Activated T-helper 1 cell treated with anti-CD3 and anti-CD28 coated beads, Interleukin-2, amount 50 U/mL, for 16 hours (primary cell): Measurements from ENCODE around the gene SERPIND1.
"Not testable (repeated sequence)": the region's sequence is repeated elsewhere in the genome, so short reads cannot be mapped to it uniquely, and the experiment has no call there.

Experiments used
- DNase-seq, 2 donors: peaks; one replicate each; pipeline ENCODE4 v3.0.0-alpha.2; 2020; ENCODE audit warnings: low read depth in 1 of 2, low spot score in 1 of 2

SERPIND1 gene

DNA sequence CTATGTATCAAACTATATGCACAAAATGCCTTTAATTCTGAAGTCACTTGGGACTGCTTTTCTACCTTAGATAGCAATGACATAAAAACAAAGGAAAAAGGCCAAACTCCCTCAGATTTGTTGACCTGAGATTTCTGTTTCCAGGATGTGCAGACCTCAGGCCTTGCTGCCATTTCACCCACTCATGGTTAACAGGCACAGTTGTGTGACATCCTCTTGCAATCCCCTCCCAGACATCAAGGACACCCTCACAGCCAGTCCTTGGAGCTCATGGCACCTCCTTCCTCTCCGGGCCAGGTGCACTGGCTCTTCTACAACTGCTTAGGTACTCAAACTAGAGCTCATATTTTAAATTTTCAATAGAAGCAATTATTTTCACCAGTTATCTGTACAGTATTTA is 37.3 kb downstream of the SERPIND1 start:
- no peak for DNase-seq

DNA sequence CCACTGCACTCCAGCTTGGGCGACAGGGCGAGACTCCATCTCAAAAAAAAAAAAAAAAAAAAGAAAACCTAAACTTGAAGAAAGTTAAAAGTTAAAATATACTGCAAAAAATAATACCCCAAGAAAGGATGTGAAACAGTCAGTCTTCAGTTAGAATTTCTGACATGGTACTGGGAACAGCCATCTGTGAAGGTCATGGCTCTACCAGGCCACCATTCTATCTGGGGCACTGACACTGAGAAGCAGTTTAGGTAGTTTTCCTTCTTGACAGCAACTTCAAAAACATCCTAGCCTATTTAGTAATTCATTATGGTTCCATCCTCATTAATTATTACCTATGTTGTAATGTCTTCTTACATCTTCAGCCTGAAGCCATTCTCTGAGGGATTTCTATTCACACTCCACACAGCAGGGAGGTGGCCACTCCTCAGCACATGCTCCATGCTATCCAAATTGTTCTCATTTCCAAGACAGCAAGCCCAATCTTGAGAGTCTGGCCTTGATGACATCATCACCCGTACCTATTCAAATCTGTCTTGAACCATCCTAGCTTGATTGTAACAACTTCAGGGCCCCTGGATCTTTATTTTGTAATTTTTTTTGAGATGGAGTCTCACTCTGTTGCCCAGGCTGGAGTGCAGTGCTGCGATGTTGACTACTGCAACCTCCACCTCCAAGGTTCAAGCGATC is 38.2 kb downstream of the SERPIND1 start:
- DNase-seq: no peak

GRCh38 chr22:20813056-20813455 is 39.1 kb downstream of the SERPIND1 start:
- no peak for DNase-seq

DNA sequence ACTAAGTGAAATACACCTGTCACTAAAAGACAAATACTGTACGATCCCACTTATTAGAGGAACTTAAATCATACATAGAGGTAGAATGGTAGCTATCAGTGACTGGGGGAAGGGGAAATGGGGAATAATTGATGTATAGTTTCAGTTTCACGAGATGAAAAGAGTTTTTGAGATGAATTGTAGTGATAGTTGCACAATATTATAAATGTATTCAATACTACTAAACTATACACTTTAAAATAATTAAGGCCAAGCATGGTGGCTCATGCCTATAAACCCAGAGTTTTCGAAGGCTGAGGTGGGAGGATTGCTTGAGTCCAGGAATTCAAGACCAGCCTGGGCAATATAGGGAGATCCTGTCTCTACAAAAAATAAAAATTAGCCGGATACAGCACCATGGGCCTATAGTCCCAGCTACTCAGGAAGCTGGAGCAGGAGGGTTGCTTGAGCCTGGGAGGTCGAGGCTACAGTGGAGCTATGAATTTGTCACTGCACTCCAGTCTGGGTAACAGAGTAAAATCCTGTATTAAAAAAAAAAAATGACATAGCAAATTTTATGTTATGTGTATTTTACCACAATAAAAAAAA is 40.4 kb downstream of the SERPIND1 start:
- no peak for DNase-seq

- DNase-seq: no peak
Observed at GRCh38 chr22:20815477-20816050, 41.7 kb downstream of the SERPIND1 start.

DNA sequence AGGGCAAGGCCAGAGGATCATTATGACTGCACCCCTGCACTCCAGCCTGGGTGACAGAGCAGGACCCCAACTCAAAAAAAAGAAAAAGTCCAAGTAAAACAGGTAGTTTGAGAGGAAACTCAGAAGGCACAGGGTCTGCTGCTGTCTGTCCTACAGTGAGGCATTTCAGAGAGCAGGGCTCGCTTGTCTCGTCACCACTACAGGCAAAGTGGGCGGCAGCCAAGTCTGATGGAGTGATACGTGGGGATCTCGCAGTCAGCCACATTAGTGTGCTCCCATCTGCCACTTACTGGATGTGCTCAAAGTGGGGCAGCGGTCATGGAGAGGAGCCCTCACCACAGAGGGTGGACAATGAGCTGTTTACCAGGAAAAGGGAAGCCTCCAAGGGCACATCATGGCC is 42.6 kb downstream of the SERPIND1 start:
- DNase-seq: no peak

DNA sequence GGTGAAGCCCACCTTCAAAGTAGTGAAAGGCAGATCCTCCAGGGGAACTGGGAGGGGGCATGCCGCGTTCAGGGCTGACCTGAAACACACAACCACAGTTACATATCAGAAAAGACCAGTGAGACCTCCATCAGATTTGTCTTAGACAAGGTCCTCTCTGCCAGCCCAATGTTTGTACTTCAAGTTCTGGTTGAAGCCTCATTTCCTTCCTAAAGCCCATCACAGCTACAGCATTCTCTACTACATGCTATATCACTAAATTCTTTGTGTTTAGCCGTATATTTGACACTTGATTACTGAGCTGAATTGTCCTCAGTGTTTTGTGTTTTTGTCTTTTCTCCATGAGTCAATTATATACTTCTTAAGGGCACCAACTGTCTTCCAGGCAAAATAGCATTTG is 44.6 kb downstream of the SERPIND1 start:
- DNase-seq: no peak

DNA sequence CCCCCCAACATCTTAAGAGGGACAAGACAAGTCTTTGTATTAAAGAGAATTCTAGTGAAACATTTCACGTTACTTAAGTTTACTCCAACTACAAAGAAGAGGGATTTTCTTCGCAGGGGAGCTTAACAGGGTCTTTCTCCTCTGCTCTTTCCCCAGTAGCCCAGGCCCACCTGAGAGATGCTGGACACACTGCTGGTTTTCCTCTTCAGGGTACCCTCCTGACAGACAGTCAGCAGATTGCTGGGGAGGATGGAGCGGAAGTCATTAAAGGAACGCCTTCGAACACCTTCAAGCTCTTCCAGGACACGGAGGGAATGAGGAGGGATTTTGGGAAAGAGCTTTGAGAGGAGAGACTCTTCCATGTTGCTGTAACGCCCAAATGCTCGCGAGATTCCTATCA is 45.6 kb downstream of the SERPIND1 start:
- DNase-seq: no peak

DNA sequence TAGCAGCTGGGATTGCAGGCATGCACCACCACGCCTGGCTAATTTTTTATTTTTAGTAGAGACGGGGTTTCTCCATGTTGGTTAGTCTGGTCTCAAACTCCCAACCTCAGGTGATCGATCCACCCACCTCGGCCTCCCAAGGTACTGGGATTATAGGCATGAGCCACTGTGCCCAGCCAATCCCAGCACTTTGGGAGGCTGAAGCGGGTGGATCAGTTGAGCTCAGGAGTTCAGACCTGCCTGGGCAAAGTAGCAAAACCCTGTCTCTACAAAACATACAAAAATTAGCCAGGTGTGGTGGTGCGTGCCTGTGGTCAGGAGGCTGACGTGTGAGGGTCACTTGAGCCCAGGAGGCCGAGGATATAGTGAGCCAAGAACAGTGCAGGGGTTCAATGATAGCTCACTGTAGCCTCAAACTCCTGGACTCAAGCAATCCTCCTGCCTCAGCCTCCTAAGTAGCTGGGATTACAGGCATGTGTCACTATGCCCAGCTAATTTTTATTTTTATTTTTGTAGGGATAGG is 47.9 kb downstream of the SERPIND1 start:
- DNase-seq: not testable (repeated sequence)

DNA sequence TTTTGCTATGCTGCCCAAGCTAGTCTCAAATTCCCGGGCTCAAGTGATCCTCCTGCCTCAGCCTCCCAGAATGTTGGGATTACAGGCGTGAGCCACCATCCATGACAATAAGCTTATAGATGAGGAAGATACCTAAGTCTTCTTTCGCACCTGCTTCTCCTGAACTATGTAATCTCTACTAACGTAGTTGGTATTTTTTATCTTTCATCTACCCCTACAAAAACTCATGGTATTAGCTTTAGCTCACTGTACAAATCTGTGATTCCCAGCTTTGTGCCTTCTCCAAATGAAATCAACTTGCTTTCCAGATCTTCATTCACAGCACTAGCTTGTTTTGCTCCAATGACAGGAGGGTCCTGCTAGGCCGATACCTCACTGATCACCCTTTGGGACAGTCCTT is 48.3 kb downstream of the SERPIND1 start:
- no peak for DNase-seq

- no peak for DNase-seq
Observed at GRCh38 chr22:20823264-20823663, 49.4 kb downstream of the SERPIND1 start.

- DNase-seq: not testable (repeated sequence)
Observed at GRCh38 chr22:20825216-20825615, 51.3 kb downstream of the SERPIND1 start.

- no peak for DNase-seq
Observed at GRCh38 chr22:20825624-20826023, 51.7 kb downstream of the SERPIND1 start.

DNA sequence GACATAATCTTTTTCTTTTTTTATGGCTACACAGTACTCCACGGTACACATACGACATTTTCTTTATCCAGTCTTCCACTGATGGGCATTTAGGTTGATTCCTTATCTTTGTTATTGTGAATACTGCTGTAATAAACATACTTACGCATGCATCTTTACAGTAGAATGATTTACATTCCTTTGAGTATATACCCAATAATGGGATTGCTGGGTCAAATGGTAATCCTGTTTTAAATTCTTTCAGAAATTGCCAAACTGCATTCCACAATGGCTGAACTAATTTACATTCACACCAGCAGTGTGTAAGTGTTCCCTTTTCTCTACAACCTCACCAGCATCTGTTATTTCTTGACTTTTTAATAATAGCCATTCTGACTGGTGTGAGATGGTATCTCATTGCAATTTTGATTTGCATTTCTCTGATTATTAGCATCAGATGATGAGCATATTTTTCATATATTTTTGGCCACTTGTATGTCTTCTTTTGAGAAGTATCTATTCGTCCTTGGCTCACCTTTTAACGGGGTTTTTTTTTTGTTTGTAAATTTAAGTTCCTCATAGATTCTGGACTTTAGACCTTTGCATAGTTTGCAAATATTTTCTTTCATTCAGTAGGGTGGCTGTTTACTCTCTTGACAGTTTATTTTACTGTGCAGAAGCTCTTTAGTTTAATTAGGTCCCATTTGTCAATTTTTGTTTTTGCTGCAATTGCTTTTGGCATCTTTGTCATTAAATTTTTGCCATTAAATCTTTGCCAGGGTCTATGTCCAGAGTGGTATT is 52.6 kb downstream of the SERPIND1 start:
- DNase-seq: not testable (repeated sequence)

DNA sequence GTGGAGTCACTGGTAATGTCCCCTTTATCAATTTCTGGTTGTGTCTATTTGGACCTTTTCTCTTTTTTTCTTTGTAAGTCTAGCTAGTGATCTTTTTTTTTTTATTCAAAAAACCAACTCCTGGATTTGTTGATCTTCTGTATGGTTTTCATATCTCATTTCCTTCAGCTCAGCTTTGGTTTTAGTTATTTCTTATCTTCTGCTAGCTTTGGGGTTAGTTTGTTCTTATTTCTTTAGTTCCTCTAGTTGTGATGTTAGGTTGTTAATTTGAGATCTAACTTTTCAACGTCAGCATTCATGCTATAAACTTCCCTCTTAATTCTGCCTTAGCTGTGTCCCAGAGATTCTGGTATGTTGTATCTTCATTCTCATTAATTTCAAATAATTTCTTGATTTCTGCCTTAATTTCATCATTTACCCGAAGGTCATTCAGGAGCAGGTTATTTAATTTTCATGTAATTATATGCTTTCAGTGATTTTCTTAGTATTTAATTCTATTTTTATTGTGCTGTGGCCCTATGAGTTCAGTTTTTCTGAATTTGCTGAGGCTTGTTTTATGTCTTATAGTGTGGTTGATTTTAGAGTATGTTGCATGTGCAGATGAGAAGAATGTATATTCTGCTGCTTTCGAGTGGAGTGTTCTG is 55.7 kb downstream of the SERPIND1 start:
- no peak for DNase-seq

DNA sequence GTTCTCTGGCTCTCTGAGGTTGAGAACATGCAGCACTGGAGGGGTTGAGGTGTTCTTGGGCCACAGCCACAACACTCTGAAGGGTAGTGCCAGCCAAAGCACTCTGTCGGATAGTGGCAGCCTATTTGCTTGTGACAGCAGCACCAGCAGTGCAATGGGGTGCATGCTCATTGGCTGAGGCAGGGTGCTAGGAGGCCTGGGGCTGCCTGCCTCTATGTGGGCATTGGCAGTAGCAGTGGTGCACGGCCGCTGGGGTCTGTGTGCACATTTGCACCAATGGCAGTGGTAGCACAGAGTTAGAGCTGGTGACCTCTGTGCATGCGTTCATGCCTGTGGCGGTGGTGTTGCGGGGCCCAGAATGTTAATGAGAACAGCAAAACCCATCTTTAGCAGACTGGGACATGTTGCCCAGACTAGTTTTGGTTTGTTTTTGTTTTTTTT is 59.3 kb downstream of the SERPIND1 start:
- DNase-seq: no peak

DNA sequence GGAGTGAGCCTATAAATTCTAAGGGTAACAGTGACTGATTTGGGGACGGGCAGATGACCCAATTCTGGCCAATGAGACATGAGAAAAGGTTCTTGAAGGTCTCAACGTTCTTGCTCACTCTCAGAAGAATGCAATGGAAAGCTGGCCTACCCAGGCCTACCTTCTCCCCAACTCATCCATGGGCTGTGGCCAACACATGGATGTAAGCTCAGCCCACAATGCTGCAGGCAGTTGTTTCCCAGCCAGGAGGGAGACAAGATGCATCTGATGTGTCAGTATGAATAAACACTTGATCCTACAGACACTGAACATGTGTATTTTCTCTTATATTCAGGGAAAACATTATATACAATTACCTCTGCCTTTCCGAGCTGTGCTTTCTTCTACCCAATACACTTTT is 60.3 kb downstream of the SERPIND1 start:
- DNase-seq: no peak

DNA sequence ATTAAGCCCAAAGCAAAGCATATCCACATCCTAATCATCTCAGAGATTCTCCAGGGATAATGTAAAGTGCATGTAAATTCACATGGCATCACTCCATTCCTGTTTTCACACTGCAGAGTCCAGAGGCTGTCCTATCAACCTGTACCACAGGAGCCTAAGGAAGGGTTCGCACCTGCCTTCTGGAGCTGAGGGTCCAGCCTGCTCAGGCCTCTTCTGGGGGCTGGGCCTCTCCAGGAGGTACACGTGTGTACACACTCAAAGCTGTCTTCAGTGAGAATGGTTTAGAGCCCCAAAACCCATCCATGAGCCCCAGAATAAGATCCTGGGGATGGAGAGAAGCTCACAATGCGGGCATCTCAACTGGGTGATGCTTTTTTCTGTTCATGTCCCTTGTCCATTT is 60.8 kb downstream of the SERPIND1 start:
- DNase-seq: no peak
